Panc1 (cell line): ENCODE data around the gene VKORC1L1. TPM values are rescaled to one million over a fixed set of nuclear protein-coding genes. Genes with fewer than 3 reads are reported as not detected.

Source experiments
- ATAC-seq: fragments of 200-7000 bp; cut with Tn5 transposase; 2 replicates; pipeline ENCODE4 v1.9.1; 2020; ENCODE audit warnings: mild to moderate bottlenecking, moderate library complexity
- BruUV-seq: library from RNA; stranded (reverse); fragments of 400-500 nt; replicated peaks from 2 replicates; lab custom pipeline; 2021; lab: Mats Ljungman, UMichigan
- CTCF ChIA-PET: fragments of 300-600 bp; sonication (Branson Sonifier 250); formaldehyde crosslinking; loops from one replicate; lab custom pipeline; 2022; ENCODE audit warnings: antibody characterized with exemption; lab: Charles Lee
- POLR2A ChIA-PET: fragments of 300-600 bp; sonication (Branson Sonifier 250); formaldehyde crosslinking; loops from one replicate; lab custom pipeline; 2022; ENCODE audit warnings: antibody characterized with exemption; lab: Charles Lee
- DNase-seq: peaks from one replicate; pipeline ENCODE4 v3.0.0-alpha.2; 2010; ENCODE audit warnings: low read depth, low spot score
- H3K27ac ChIP-seq: 2 replicates; pipeline ENCODE4 v1.5.1; 2011; ENCODE audit warnings: mild to moderate bottlenecking, low read length, inconsistent platforms
- H3K27me3 ChIP-seq: fragments of 200-500 bp; sonication (Bioruptor generic); 2 replicates; pipeline ENCODE4 v1.6.0; 2014; ENCODE audit warnings: low read length, inconsistent platforms; ENCODE audit not compliant: control insufficient read depth, insufficient read depth
- H3K36me3 ChIP-seq: fragments of 200-500 bp; sonication (Bioruptor generic); 2 replicates; pipeline ENCODE4 v1.5.1; 2014; ENCODE audit warnings: inconsistent platforms, mild to moderate bottlenecking, low read length, moderate library complexity; ENCODE audit not compliant: control insufficient read depth, insufficient read depth
- H3K4me1 ChIP-seq: 2 replicates; pipeline ENCODE4 v1.5.1; 2011; ENCODE audit warnings: inconsistent platforms, mild to moderate bottlenecking, low read length, moderate library complexity; ENCODE audit not compliant: control insufficient read depth, insufficient read depth
- H3K4me3 ChIP-seq, 2 experiments: 2 replicates each; pipeline ENCODE4 v1.5.1; 2011 to 2012; ENCODE audit warnings: low read depth in 2 of 2, low read length in 2 of 2, mild to moderate bottlenecking in 2 of 2, inconsistent platforms in 1 of 2, moderate library complexity in 1 of 2
- H3K9me3 ChIP-seq: fragments of 200-500 bp; sonication (Bioruptor generic); 2 replicates; pipeline ENCODE4 v1.5.1; 2014; ENCODE audit warnings: low read depth, mild to moderate bottlenecking, inconsistent platforms, low read length, moderate library complexity; ENCODE audit not compliant: control insufficient read depth, insufficient read depth
- CTCF ChIP-seq: fragments of 450-650 bp; IDR thresholded peaks from 2 replicates; pipeline ENCODE4 v1.5.1; 2017; ENCODE audit warnings: mild to moderate bottlenecking
- POLR2AphosphoS5 ChIP-seq: IDR thresholded peaks from 2 replicates; pipeline ENCODE4 v1.6.1; 2012; ENCODE audit warnings: mild to moderate bottlenecking, low read depth, low read length, moderate library complexity
- REST ChIP-seq, 2 experiments: IDR thresholded peaks; 2 replicates each; pipeline ENCODE4 v1.6.1; 2011 to 2012; ENCODE audit warnings: low read depth in 2 of 2, control low read depth in 1 of 2, low read length in 1 of 2, mild to moderate bottlenecking in 1 of 2, moderate library complexity in 1 of 2; ENCODE audit not compliant: insufficient read depth in 1 of 2
- SIN3A ChIP-seq: IDR thresholded peaks from 2 replicates; pipeline ENCODE4 v1.6.1; 2012; ENCODE audit warnings: low read depth, mild to moderate bottlenecking, low read length, moderate library complexity, borderline replicate concordance; ENCODE audit not compliant: insufficient read depth
- TCF7L2 ChIP-seq: IDR thresholded peaks from 2 replicates; pipeline ENCODE4 v1.6.1; 2011; ENCODE audit warnings: mild to moderate bottlenecking, low read depth, low read length, inconsistent platforms
- in situ Hi-C: cut with HindIII; loops from 2 replicates; pipeline ENCODE4 v1.10.0; 2016; ENCODE audit warnings: low sequenced_read_pairs, low pct_unique_long_range_greater_than_20kb
- intact Hi-C: fragments of 100-400 bp; cut with micrococcal nuclease; formaldehyde crosslinking; loops from one replicate; pipeline ENCODE4 v1.10.0; 2022; ENCODE audit not compliant: unreplicated experiment
- total RNA-seq: library from RNA; stranded (reverse); gene quantifications from one replicate; pipeline ENCODE4 v1.2.1, GENCODE V29; 2021; ENCODE audit not compliant: unreplicated experiment

VKORC1L1 gene
- total RNA-seq, 1 experiment from 2014 or later: 45.5 TPM

- intact Hi-C loops: no loop called here
- no TSS peak for BruUV-seq
- POLR2A ChIA-PET: interaction anchor here (0.6 kb wide), 1 partner anchor 17 kb away, joined by 4 read pairs; no protein-coding TSS in a partner anchor
Measured at GRCh38 chr7:65931685-65932084, 58.8 kb downstream of the VKORC1L1 start.

GRCh38 chr7:65937296-65937695 is 64.4 kb downstream of the VKORC1L1 start:
- DNase-seq: no peak
- no peaks in the 10 kb centered on the region for H3K36me3 ChIP-seq
- H3K4me3 ChIP-seq: no peak overlapping the region
- in situ Hi-C loops: no loop called here
- no TSS peak for BruUV-seq
- no peaks in the 10 kb centered on the region for H3K27me3 ChIP-seq
- no peaks in the 10 kb centered on the region for H3K4me1 ChIP-seq
- intact Hi-C loops: no loop called here
- no peak overlapping the region for H3K27ac ChIP-seq
- ATAC-seq: no peak
- ChIA-PET POLR2A (no interaction called here), CTCF (no interaction called here)
- TF ChIP-seq SIN3A (no peak), REST (IDR thresholded peaks at IDR 0.05; ENCODE audit: insufficient read depth in 1 of 2, low read depth in 2 of 2, low read length in 1 of 2) (no peak), CTCF (no peak), TCF7L2 (no peak), POLR2AphosphoS5 (no peak)
- no peaks in the 10 kb centered on the region for H3K9me3 ChIP-seq

More at GRCh38 chr7:65931685-65932084, 58.8 kb downstream of the VKORC1L1 start:
- H3K27me3 ChIP-seq: no peaks in the 10 kb centered on the region
- ATAC-seq (no peak), DNase-seq (no peak)
- no peaks in the 10 kb centered on the region for H3K9me3 ChIP-seq
- no peaks in the 10 kb centered on the region for H3K36me3 ChIP-seq
- CTCF ChIA-PET: no interaction called here
- no peak overlapping the region for H3K27ac ChIP-seq
- no peaks in the 10 kb centered on the region for H3K4me1 ChIP-seq
- in situ Hi-C loops: no loop called here
- no peak overlapping the region for H3K4me3 ChIP-seq
- no peak for TF ChIP-seq SIN3A

GRCh38 chr7:65938336-65938895 is 65.5 kb downstream of the VKORC1L1 start:
- H3K27ac ChIP-seq: no peak overlapping the region
- ATAC-seq (no peak), DNase-seq (no peak)
- H3K36me3 ChIP-seq: no peaks in the 10 kb centered on the region
- intact Hi-C loops (no loop called here), in situ Hi-C loops (no loop called here)
- ChIA-PET CTCF (no interaction called here), POLR2A (no interaction called here)
- H3K4me3 ChIP-seq: no peak overlapping the region
- TF ChIP-seq CTCF: no peak
- TF ChIP-seq REST (IDR thresholded peaks at IDR 0.05; ENCODE audit: insufficient read depth in 1 of 2, low read depth in 2 of 2, low read length in 1 of 2): no peak
- TF ChIP-seq POLR2AphosphoS5: no peak
- no peak for TF ChIP-seq TCF7L2
- TF ChIP-seq SIN3A: no peak
- H3K4me1 ChIP-seq: no peaks in the 10 kb centered on the region
- no peaks in the 10 kb centered on the region for H3K27me3 ChIP-seq
- no peaks in the 10 kb centered on the region for H3K9me3 ChIP-seq
- no TSS peak for BruUV-seq
